IPS DF 4.7 (cell line): ENCODE data around the gene TBL2.
"Not testable (repeated sequence)": the region's sequence is repeated elsewhere in the genome, so short reads cannot be mapped to it uniquely, and the experiment has no call there.

ENCODE experiments used
- DNase-seq: peaks from one replicate; pipeline ENCODE4 v3.0.0-alpha.2; 2013; ENCODE audit warnings: low spot score; ENCODE audit errors: extremely low read depth

Gene TBL2

DNA sequence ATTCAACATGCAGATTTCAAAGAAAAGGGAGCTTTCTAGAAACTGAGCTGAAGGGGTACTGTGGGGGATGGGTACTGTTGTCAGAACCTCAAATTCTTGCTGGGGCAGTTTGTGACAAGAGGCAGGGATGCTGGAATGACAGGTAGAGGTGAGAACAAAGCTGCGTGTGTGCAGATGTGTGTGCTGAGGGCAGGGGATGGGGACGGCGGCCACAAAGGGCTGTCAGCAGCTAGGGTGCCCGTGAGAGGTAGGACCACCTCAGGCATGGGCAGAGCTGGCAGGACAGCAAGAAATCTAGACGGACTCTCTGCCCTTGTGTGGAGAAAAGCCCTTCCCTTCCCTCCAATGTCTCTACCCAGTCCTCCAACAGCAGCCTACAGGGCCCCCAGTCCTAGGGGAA lies 41.9 kb downstream of the TBL2 start:
- DNase-seq: no peak

DNA sequence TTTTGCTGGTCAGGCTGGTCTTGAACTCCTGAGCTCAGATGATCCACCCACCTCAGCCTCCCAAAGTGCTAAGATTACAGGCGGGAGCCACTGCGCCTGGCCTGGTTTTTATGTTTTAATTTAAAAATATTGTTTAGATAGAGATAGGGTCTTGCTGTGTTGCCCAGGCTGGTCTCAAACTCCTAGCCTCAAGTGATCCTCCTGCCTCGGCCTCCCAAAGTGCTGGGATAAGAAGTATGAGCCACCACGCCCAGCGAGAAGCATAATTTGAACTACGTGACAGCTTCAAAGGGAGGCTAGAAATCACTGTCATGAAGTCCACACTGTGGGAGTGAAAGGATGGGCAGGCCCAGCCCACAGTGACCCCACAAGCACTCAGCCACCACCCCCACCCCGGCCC lies 42.5 kb downstream of the TBL2 start:
- DNase-seq: not testable (repeated sequence)

DNA sequence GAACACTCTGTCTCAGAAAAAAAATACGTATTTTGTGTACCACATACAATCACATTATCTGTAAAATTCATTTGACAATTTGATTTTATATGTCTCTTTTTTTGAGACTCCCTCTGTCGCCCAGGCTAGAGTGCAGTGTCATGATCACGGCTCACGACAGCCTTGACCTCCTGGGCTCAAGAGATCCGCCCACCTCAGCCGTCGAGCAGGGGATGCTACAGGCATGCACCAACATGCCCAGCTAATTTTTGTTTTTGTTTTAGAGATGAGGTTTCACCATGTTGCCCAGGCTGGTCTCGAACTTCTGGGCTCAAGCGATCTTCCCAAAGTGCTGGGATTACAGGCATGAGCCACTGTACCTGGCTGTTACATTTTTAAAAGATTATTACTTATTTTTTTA lies 44.6 kb downstream of the TBL2 start:
- DNase-seq: no peak

DNA sequence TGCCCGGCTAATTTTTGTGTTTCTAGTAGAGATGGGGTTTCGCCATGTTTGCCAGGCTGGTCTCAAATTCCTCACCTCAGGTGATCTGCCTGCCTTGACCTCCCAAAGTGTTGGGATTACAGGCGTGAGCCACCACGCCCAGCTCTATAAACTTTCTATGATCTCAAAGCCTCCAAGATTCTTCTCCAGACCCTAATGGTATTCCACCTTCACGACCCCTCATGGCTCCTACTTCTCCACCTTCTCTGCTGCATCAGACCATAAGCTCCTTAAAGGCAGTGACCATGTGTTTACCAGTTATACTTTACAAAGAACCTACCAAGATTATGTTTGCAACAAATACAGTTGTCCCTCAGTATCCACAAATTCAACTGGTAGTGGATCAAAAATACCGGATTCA lies 46.2 kb downstream of the TBL2 start:
- no peak for DNase-seq

DNA sequence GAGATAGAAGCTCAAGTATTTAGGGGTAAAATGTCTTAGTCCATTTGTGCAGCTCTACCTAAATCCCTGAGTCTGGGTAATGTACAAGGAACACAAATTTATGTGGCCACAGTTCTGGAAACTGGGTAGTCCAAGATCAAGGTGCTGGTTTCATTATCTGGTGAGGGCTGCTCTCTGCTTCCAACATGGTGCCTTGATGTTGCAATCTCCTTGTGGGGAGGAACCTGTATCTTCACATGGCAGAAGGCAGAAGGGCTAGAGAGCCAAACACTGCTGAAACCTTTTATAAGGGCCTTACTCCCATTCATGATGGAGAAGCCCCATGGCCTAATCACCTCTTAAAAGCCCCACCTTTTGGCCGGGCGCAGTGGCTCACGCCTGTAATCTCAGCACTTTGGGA lies 47.6 kb downstream of the TBL2 start:
- DNase-seq: no peak

DNA sequence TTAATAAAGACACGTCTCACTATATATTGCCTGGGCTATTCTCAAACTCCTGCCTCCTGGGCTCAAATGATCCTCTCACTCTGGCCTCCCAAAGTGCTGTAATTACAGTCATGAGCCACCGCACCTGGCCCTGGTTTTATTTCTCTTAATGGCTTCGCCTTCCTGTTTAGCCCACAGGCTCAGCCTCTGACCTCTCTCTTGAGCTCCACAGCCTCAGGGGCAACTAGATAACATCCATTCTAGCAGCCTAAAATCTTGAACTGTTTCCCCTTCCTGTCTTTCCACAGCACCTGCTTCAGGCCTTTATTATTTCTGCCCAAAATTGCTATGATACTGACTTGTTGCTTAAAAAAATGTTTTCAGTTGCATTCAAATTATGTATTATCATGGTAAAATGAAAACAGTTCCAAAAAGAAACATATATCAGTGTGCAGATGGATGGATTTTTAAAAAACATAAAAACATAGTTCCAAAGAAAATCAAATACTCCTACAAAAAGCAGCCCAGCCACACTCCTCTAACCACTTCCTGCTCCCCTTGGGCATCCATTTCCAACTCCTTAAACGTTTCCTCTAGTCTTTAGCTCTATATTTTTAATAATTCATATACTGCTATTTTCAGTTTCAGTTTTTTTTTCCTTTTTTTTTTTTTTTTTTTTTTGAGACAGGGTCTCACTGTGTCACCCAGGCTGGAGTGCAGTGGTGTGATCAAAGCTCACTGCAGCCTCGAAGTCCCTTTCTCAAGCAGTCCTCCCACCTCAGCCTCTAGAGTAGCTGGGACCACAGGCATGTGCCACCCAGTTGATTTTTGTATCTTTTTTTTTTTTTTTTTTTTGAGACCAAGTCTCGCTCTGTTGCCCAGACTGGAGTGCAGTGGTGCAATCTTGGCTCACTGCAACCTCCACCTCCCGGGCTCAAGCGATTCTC lies 51.2 kb downstream of the TBL2 start:
- no peak for DNase-seq

DNA sequence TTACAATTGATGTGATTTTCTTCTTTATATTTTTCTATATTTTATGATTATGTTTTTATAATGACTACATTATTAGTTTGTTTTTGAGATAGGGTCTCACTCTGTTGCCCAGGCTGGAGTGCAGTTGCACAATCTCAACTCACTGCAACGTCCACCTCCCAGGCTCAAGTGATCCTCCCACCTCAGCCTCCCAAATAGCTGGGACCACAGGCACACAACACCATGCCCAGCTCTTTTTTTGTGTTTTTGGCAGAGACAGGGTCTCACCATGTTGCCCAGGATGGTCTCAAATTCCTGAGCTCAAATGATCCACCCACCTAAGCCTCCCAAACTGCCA lies 52.3 kb downstream of the TBL2 start:
- DNase-seq: not testable (repeated sequence)

DNA sequence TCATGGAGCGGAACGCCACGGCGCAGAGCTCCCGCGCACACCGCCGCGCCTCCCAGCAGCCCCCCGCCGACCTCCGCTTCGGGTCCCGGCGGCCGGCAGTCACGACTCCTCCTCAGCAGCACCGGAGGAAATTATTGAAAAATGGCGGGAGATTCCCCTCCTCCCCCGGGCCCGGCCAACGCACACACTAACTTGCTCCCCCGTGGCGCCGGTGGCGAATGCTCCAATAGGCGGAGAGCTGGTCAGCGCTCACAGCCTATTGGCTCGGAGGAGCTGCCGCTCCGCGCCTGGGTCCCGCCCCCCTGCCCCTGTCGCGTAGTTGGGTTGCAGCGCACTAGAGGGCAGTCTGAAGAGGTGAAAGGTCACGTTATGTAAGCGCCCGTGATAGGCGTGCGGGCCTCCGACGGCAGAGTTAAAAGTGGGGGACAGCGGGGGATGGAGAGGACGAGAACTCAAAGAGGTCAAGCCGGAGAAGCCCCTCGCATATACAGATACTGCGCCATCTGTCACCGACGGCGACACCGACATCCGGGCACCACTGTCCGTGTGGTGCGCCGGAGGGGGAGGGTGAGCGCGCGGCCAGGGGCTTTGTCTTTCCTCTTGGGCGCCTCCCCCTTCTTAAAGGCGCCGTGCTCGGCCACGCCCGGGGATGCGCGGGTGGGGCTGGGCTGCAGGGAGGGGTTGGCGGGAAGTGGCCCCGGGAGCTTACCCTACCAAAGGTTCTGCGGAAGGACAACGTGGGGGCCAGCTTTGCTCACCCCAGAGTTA lies 56.1 kb downstream of the TBL2 start, which contains the start of gene BAZ1B:
TSS of gene BAZ1B (minus strand) at position 189 of the 768 bp plus-strand sequence. CDS start 360 bp downstream, outside the sequence.
- peak; percentile 79 for DNase-seq

DNA sequence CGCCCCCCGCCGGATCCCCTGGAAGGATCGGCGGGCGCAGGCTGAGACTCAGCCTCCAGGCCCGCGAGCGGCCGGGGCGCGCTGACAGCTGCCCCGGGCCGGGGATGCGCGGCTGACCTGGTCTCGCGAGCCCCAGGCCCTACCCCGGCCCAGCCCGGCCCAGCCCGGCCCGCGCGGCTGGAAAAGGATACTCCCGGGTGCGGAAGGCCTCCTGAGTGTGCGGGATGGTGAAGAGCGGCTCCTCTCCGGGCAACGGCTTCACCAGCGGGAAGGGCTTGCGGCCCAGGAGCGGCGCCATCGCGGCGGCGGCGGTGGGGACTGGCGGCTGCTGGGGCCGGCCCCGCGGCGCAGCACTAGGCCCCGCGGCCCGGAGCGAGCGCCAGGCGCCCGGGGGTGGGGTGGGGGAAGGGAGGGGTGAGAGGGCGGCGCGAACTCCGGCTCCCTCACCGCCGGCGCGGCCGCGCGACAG lies 56.7 kb downstream of the TBL2 start:
- DNase-seq: no peak

DNA sequence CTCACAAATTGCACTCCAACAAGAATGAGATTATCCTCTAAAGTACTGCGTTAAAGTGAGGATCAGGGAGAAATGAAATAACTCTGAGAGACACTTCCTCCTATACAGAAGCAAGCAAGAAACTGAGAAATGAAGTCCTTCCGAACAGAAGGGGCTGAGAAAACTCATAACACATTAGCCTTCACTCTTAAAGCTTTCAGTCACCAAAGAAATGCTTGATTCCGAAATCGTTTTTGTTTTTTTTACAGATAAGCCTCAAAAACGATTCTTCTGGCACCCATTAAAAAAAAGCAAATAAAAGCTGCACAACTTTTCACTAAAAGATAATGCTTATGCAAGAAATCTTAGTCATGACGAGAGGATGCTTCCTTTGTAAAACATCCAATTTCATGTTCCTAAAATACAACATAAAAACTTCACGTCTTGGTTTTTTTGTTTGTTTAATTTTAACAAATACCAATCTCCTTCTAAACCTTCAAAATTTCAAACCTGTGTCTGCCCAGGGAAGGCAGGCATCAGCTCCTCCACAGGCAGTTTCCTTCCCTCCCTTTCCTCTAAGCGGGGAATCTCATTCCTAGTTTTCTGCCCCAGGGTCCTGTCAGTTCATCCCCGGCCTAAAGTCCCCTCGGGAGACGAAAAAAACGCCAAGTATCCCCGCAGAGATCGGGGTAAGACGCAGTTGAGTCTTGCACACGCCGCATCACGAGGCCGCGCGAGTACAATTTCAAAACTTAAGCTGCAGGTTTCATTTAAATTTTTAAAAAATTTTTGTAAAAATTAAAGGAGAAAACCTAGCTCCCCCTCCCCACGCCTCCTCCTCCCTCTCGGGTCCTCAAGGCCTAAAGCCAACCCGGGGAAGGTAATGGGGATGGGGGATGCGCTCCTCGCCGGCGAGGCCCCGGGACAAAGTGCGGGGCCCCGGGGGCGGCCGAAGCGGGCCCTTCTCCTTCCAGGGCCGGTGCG lies 57.4 kb downstream of the TBL2 start:
- DNase-seq: no peak

DNA sequence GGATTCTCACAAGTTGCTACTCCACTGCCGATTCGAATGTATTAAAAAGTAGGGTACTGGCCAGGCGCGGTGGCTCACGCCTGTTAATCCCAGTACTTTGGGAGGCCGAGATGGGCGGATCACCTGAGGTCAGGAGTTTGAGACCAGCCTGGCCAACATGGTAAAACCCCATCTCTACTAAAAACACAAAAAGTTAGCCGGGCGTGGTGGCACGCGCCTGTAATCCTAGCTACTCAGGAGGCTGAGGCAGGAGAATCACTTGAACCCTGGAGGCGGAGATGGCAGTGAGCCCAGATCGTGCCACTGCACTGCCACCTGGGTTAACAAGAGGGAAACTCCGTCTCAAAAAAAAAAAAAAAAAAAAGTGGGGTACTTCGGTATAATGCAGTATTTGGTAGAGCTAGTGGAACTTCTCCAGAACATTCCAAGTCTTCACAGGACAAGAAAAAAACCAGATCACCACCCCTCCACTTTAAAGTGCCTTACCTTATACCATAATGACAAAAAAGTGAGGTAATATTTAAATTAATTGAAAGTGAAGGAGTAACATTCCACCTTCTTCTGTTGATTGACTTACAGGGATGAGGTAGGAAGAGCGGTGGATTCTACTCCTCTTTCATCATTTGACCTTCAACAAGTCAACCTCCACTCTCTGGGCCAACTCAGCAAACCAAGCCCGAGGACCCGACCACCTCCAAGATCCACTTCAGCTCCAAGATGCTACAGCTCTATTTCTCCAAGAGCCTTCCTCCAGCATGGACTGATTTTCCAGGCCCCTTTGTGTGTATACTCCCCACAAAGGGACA lies 58.3 kb downstream of the TBL2 start:
- no peak for DNase-seq

DNA sequence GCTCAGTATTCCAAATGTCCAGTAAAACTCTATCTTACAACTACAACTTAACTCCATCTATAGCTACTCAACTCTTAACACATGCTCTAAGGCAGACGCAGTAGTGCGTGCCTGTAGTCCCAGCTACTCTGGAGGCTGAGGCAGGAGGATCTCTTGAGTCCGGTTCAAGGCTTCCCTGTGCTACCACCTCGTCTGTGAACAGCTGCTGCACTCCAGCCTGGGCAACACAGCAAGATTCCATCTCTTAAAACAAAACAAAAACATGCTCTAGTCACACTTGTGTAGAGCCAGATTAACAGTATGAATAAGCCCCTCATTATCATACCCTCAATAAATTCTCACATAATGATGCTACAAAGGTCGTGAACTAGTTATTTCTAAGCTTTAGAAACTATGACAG lies 59.9 kb downstream of the TBL2 start:
- DNase-seq: no peak
